Measurements from ENCODE around the gene FBLN5.

The FBLN5 gene

GRCh38 chr14:91835920-91836843 is 111.3 kb downstream of the FBLN5 start:
- no peak for TF ChIP-seq ZNF274 (IDR thresholded peaks at IDR 0.05; ENCODE audit: low read depth, low read length)
- H3K4me3 ChIP-seq (ENCODE audit: low read length): peak overlapping the region; percentile 94

- no peak for TF ChIP-seq ZNF274 (IDR thresholded peaks at IDR 0.05; ENCODE audit: low read depth, low read length)
- H3K4me3 ChIP-seq (ENCODE audit: low read length): peak overlapping the region; percentile 94; the same call in 1 of the 2 replicates
Observed at GRCh38 chr14:91835197-91835919, 112.1 kb downstream of the FBLN5 start.

DNA sequence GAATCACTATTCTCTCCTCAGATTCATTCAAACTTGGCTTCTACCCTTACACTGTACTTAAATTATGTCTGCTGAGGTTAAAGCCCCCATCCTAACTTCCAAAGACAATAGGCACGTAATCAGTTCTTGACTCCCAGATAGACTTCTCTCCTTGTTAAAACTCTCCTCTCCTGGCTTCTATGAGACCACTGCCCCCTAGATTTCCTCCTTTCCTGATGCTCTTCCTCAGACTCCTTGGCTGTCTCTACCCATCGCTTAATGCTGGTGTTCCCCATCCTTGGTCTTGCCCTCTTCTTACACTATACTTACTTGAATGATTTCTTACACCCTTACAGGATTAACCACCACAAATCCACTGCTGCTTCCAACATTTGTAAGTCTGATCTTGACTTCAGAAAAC is 112.9 kb downstream of the FBLN5 start:
- no peak overlapping the region; the same call in 1 of the 2 replicates for H3K4me3 ChIP-seq (ENCODE audit: low read length)
- TF ChIP-seq ZNF274 (IDR thresholded peaks at IDR 0.05; ENCODE audit: low read depth, low read length): no peak

- H3K4me3 ChIP-seq (ENCODE audit: low read length): no peak overlapping the region
- TF ChIP-seq ZNF274 (IDR thresholded peaks at IDR 0.05; ENCODE audit: low read depth, low read length): no peak
Observed at GRCh38 chr14:91831337-91831736, 116.2 kb downstream of the FBLN5 start.

DNA sequence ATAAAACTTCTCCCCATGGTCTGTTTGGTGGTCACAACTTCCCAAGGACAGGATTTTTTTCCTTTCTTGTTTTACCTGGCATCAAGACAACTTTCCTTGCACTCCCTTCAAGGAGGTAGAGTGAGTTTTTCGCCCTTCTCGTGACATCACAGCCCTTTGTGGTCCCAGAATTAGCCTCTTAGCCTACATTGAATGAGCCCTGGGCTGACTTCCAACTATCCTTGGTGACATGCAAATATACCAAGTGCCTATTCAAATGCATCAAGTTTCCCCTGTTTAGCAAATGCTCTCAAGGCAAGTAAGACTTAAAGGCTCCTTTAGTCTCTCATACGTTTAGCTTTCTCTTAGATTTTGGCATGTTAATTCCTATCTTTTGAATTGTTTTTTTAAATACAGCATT is 116.7 kb downstream of the FBLN5 start:
- TF ChIP-seq ZNF274 (IDR thresholded peaks at IDR 0.05; ENCODE audit: low read depth, low read length): no peak
- no peak overlapping the region for H3K4me3 ChIP-seq (ENCODE audit: low read length)

DNA sequence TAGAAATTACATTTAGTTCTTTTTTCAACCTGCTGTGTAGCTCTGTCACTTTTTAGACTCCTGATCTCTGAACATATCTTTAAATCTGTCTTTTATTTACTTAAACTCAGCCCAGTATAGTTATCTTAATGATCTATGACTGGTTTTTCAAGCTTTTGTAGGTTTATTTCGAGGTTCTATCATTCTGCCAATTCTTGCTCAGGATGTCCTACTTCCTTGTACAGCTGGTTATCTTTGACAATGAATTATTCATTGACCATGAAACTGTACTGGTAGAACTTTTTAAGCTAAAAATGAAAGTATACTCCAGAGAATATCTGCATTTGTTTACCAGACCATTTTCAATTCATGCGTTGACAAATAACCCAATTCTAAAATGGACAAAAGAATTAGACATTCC is 118.0 kb downstream of the FBLN5 start:
- no peak overlapping the region for H3K4me3 ChIP-seq (ENCODE audit: low read length)
- TF ChIP-seq ZNF274 (IDR thresholded peaks at IDR 0.05; ENCODE audit: low read depth, low read length): no peak

- no peak overlapping the region for H3K4me3 ChIP-seq (ENCODE audit: low read length)
- no peak for TF ChIP-seq ZNF274 (IDR thresholded peaks at IDR 0.05; ENCODE audit: low read depth, low read length)
Observed at GRCh38 chr14:91827746-91828145, 119.7 kb downstream of the FBLN5 start.
